OCI-LY7 (cell line): ENCODE measurements around the gene TGFBR2. TPM values are rescaled to one million over a fixed set of nuclear protein-coding genes. Genes with fewer than 3 reads are reported as not detected.

Source experiments
- BruUV-seq: library from RNA; stranded (reverse); fragments of 400-500 nt; replicated peaks from 2 replicates; lab custom pipeline; 2021; lab: Mats Ljungman, UMichigan
- CTCF ChIA-PET: fragments of 300-600 bp; sonication (Branson Sonifier 250); formaldehyde crosslinking; loops from one replicate; lab custom pipeline; 2022; ENCODE audit warnings: antibody characterized with exemption; ENCODE audit not compliant: unreplicated experiment; lab: Charles Lee
- POLR2A ChIA-PET: fragments of 300-600 bp; sonication (Branson Sonifier 250); formaldehyde crosslinking; loops from one replicate; lab custom pipeline; 2022; ENCODE audit warnings: antibody characterized with exemption; lab: Charles Lee
- DNase-seq: peaks from one replicate; pipeline ENCODE4 v3.0.0-alpha.2; 2015; ENCODE audit warnings: low spot score
- H2AFZ ChIP-seq: fragments of 200-600 bp; sonication (generic), shearing (Covaris generic); 2 replicates; pipeline ENCODE4 v1.6.1; 2014; ENCODE audit warnings: mild to moderate bottlenecking, antibody characterized with exemption, low read length, moderate library complexity
- H3K27ac ChIP-seq: fragments of 200-600 bp; sonication (generic); 2 replicates; pipeline ENCODE4 v1.5.1; 2014; ENCODE audit warnings: mixed run types, low read depth, mild to moderate bottlenecking, moderate library complexity, low read length, inconsistent platforms; ENCODE audit not compliant: poor library complexity, severe bottlenecking
- H3K36me3 ChIP-seq: fragments of 200-600 bp; sonication (generic); 2 replicates; pipeline ENCODE4 v1.6.1; 2014; ENCODE audit warnings: mild to moderate bottlenecking, antibody characterized with exemption, low read length, moderate library complexity, mixed read lengths; ENCODE audit not compliant: insufficient read depth
- H3K4me1 ChIP-seq: fragments of 200-600 bp; sonication (generic); 2 replicates; pipeline ENCODE4 v1.5.1; 2014; ENCODE audit warnings: mild to moderate bottlenecking, low read length; ENCODE audit not compliant: insufficient read depth, poor library complexity, severe bottlenecking
- H3K4me2 ChIP-seq: fragments of 200-600 bp; sonication (generic); 2 replicates; pipeline ENCODE4 v1.6.1; 2014; ENCODE audit warnings: mild to moderate bottlenecking, low read length
- H3K4me3 ChIP-seq: fragments of 200-600 bp; sonication (generic); 2 replicates; pipeline ENCODE4 v1.5.1; 2014; ENCODE audit warnings: mild to moderate bottlenecking, low read depth, low read length; ENCODE audit not compliant: poor library complexity, severe bottlenecking
- H3K79me2 ChIP-seq: fragments of 200-600 bp; sonication (generic); 2 replicates; pipeline ENCODE4 v1.6.1; 2016; ENCODE audit warnings: low read depth, mild to moderate bottlenecking, low read length, moderate library complexity, mixed read lengths; ENCODE audit not compliant: insufficient read depth
- H3K9me2 ChIP-seq: fragments of 200-600 bp; sonication (generic); 2 replicates; pipeline ENCODE4 v1.6.1; 2016; ENCODE audit warnings: mild to moderate bottlenecking, low read length, mixed read lengths; ENCODE audit not compliant: insufficient read depth
- H3K9me3 ChIP-seq: fragments of 200-600 bp; sonication (generic); 2 replicates; pipeline ENCODE4 v1.6.1; 2014; ENCODE audit warnings: mild to moderate bottlenecking, mixed run types, low read length, mixed read lengths
- H4K20me1 ChIP-seq: fragments of 200-600 bp; sonication (generic); 2 replicates; pipeline ENCODE4 v1.6.1; 2014; ENCODE audit warnings: mild to moderate bottlenecking, antibody characterized with exemption, low read length, moderate library complexity, mixed read lengths; ENCODE audit not compliant: insufficient read depth
- EZH2phosphoT487 ChIP-seq: fragments of 200-600 bp; sonication (generic); IDR thresholded peaks from 2 replicates; pipeline ENCODE4 v1.6.1; 2018; ENCODE audit warnings: low read depth, borderline replicate concordance, mild to moderate bottlenecking, mixed run types, antibody characterized with exemption, low read length, moderate library complexity, mixed read lengths
- intact Hi-C: fragments of 100-400 bp; cut with micrococcal nuclease; formaldehyde crosslinking; loops from one replicate; pipeline ENCODE4 v1.10.0; 2022; ENCODE audit not compliant: unreplicated experiment
- total RNA-seq, 2 experiments: library from RNA; depleted of rRNA in 1 of 2; stranded (reverse); fragments of >200 nt in 1 of 2; shearing (Covaris generic) in 1 of 2; gene quantifications; 2 replicates each; pipeline ENCODE4 v1.2.3, GENCODE V29; 2014 to 2022
- TF ChIP-seq, protein P1 (sequence below): fragments of 200-600 bp; sonication (generic); conservative IDR thresholded peaks from 2 replicates; pipeline ENCODE4 v1.5.1; 2014; ENCODE audit warnings: mild to moderate bottlenecking, antibody characterized with exemption, low read length, moderate library complexity, mixed read lengths

Gene TGFBR2
- total RNA-seq, 2 experiments from 2014 or later, result 25.2 to 28.1 TPM

DNA sequence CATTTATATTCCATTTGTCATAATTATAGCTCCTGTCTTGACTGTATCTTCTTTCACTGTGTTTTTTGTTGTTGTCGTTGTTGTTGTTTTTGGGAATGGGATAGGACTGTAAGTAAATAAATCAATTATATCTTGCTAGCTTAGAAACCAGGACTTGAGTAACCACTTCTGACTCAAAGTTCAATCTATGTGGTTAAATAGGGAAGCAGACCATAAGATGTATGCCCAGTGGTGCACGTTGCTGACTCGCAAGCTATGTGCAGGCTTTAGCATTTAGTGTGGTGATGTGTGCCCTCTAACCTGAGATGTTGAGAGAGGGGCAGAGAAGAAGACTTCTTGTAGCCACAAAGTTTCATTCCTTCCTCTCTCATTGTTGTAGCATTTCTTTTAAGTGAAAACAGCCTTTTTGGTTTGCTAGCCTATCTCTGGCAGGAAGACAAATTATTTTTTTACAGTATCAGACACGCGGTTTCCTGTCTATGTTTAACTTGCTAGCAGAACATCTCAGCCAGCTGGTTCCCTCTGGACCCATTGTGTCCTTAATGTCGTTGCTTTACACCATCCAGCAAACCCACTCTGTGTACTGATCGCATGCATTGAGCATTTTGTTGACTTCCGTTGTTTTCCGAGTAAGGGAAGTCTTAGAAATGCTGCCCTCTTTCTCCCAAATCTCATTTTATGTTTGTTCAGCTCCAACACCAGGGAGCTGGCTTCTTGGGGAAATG lies 52.1 kb downstream of the TGFBR2 start:
- ChIA-PET CTCF (interaction anchor here (1.4 to 1.5 kb wide), 3 partner anchors 35 to 49 kb away, joined by 4 to 6 read pairs (median 4); no protein-coding TSS in a partner anchor), POLR2A (interaction anchor here (0.6 to 2.5 kb wide), 19 partner anchors 9 to 184 kb away, joined by 3 to 10 read pairs (median 4); no protein-coding TSS in a partner anchor)
- peaks cover 5% of the 10 kb centered on the region; the same call in 1 of the 2 replicates for H3K9me3 ChIP-seq
- H3K4me3 ChIP-seq, result peak overlapping the region; percentile 28
- H4K20me1 ChIP-seq, result no peaks in the 10 kb centered on the region
- peak overlapping the region; percentile 77 for H3K27ac ChIP-seq
- no peaks in the 10 kb centered on the region for H3K9me2 ChIP-seq
- intact Hi-C loops, result no loop called here
- peaks cover 99% of the 10 kb centered on the region for H3K36me3 ChIP-seq
- H3K4me2 ChIP-seq, result peak overlapping the region; percentile 67
- H3K79me2 ChIP-seq, result peaks cover 11% of the 10 kb centered on the region; the same call in 1 of the 2 replicates
- peak; percentile 73 for DNase-seq
- peaks cover 76% of the 10 kb centered on the region for H3K4me1 ChIP-seq
- peak overlapping the region; percentile 18; the same call in 1 of the 2 replicates for H2AFZ ChIP-seq
- no peak for TF ChIP-seq EZH2phosphoT487
- TF ChIP-seq, protein P1, sequence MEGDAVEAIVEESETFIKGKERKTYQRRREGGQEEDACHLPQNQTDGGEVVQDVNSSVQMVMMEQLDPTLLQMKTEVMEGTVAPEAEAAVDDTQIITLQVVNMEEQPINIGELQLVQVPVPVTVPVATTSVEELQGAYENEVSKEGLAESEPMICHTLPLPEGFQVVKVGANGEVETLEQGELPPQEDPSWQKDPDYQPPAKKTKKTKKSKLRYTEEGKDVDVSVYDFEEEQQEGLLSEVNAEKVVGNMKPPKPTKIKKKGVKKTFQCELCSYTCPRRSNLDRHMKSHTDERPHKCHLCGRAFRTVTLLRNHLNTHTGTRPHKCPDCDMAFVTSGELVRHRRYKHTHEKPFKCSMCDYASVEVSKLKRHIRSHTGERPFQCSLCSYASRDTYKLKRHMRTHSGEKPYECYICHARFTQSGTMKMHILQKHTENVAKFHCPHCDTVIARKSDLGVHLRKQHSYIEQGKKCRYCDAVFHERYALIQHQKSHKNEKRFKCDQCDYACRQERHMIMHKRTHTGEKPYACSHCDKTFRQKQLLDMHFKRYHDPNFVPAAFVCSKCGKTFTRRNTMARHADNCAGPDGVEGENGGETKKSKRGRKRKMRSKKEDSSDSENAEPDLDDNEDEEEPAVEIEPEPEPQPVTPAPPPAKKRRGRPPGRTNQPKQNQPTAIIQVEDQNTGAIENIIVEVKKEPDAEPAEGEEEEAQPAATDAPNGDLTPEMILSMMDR, result no peak
- no TSS peak for BruUV-seq

DNA sequence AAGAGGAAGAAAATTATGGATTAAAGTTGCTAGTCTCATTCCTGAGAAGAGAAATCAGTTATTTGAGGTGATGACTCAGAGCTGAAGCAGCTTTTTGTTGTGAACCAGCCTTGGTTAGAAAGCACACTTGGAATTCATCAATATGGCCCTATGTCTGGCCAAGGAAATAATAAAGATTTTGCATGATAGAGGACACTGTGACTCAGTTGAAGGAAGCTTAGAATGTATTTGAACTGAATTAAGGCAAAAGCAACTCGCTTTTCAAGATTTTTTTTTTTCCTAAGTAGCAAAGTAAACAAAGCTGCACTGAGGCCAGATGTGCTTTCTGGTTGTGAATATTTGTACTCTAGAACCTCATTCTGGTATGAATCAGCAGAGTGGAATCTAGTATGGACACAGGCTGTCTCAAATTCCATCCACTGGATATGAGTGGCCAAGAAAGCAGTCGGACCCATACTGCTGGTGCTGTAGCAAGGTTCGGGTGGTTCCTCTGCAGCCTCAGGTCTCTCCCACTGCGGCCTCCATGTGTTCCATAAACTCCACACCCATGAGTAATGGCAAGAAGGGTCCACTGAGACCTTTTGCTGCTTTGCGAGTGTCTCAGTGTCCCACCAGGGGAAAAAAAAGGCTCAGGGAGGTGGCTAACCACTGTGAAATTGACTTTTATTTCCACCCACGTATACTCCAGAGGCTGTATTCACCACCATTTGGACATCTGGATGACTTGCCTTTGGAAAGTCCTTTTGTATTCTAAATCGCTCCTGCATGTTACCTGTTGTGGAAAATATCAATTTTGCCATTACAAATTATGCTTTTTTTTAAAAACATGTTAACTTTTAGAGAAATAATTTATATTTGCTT lies 53.1 kb downstream of the TGFBR2 start:
- peaks cover 8% of the 10 kb centered on the region; the same call in 1 of the 2 replicates for H3K79me2 ChIP-seq
- DNase-seq, result no peak
- peaks cover 91% of the 10 kb centered on the region for H3K36me3 ChIP-seq
- CTCF ChIA-PET, result interaction anchor here (1.4 to 1.5 kb wide), 2 partner anchors 34 to 41 kb away, joined by 4 to 6 read pairs; no protein-coding TSS in a partner anchor
- peaks cover 70% of the 10 kb centered on the region for H3K4me1 ChIP-seq
- BruUV-seq, result no TSS peak
- intact Hi-C loops, result no loop called here
- peak overlapping the region; percentile 67; the same call in 1 of the 2 replicates for H3K4me2 ChIP-seq
- peak overlapping the region; percentile 77 for H3K27ac ChIP-seq
- no peaks in the 10 kb centered on the region for H4K20me1 ChIP-seq
- peaks cover 5% of the 10 kb centered on the region; the same call in 1 of the 2 replicates for H3K9me3 ChIP-seq
- TF ChIP-seq EZH2phosphoT487, result no peak
- TF ChIP-seq, protein P1, result no peak
- POLR2A ChIA-PET, result interaction anchor here (0.7 to 2.5 kb wide), 7 partner anchors 16 to 51 kb away, joined by 3 to 10 read pairs (median 3); no protein-coding TSS in a partner anchor
- no peaks in the 10 kb centered on the region for H3K9me2 ChIP-seq
- H2AFZ ChIP-seq, result no peak overlapping the region
- no peak overlapping the region for H3K4me3 ChIP-seq
